Rectal smooth muscle tissue (tissue), 1 donor: ENCODE measurements around the gene ZNF786.
"Not testable (repeated sequence)": the region's sequence is repeated elsewhere in the genome, so short reads cannot be mapped to it uniquely, and the experiment has no call there.

Experiments used
- H3K27ac ChIP-seq: one replicate; pipeline ENCODE4 v1.7.0; 2013; ENCODE audit warnings: low read depth, low read length, inconsistent platforms
- H3K27me3 ChIP-seq: one replicate; pipeline ENCODE4 v1.7.0; 2013; ENCODE audit warnings: low read length; ENCODE audit not compliant: control insufficient read depth, insufficient read depth
- H3K36me3 ChIP-seq: one replicate; pipeline ENCODE4 v1.7.0; 2013; ENCODE audit warnings: low read length; ENCODE audit not compliant: control insufficient read depth, insufficient read depth
- H3K4me1 ChIP-seq: one replicate; pipeline ENCODE4 v1.7.0; 2013; ENCODE audit warnings: low read length; ENCODE audit not compliant: control insufficient read depth, insufficient read depth
- H3K4me3 ChIP-seq: one replicate; pipeline ENCODE4 v1.7.0; 2013; ENCODE audit warnings: low read length
- H3K9ac ChIP-seq: one replicate; pipeline ENCODE4 v1.7.0; 2013; ENCODE audit warnings: low read length

ZNF786 gene

GRCh38 chr7:149048805-149049204, 41.7 kb downstream of the ZNF786 start:
- no peaks in the 10 kb centered on the region for H3K4me1 ChIP-seq
- no peak overlapping the region for H3K4me3 ChIP-seq
- H3K27me3 ChIP-seq: no peaks in the 10 kb centered on the region
- no peak overlapping the region for H3K27ac ChIP-seq
- H3K9ac ChIP-seq: no peak overlapping the region
- H3K36me3 ChIP-seq: no peaks in the 10 kb centered on the region

- H3K4me1 ChIP-seq: no peaks in the 10 kb centered on the region
- H3K27ac ChIP-seq: no peak overlapping the region
- no peaks in the 10 kb centered on the region for H3K27me3 ChIP-seq
- H3K36me3 ChIP-seq: no peaks in the 10 kb centered on the region
- no peak overlapping the region for H3K9ac ChIP-seq
- no peak overlapping the region for H3K4me3 ChIP-seq
Observed at GRCh38 chr7:149046416-149046815, 44.1 kb downstream of the ZNF786 start.

GRCh38 chr7:149043936-149044335, 46.6 kb downstream of the ZNF786 start:
- no peak overlapping the region for H3K27ac ChIP-seq
- H3K36me3 ChIP-seq: no peaks in the 10 kb centered on the region
- H3K4me1 ChIP-seq: no peaks in the 10 kb centered on the region
- H3K27me3 ChIP-seq: no peaks in the 10 kb centered on the region
- H3K4me3 ChIP-seq: no peak overlapping the region
- H3K9ac ChIP-seq: no peak overlapping the region

DNA sequence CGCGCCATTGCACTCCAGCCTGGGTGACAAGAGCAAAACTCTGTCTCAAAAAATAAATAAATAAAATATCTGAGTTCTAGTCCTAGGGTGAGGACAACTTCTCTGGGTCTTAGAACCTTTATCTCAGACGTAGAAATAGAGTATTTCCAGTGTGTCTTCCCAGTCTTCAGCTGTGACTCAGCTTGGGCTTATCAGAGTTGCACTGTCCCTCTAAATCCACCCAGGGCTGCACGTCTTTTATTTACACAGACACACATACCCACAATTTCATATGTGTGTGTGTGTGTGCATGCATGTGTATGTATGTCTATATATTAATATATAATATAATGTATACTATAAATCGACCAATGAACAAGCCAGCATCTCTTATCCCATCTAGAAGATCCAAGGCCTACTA, 49.2 kb downstream of the ZNF786 start:
- Histone ChIP-seq H3K36me3 (no peaks in the 10 kb centered on the region), H3K4me1 (no peaks in the 10 kb centered on the region), H3K27me3 (no peaks in the 10 kb centered on the region), H3K4me3 (no peak overlapping the region), H3K9ac (no peak overlapping the region), H3K27ac (no peak overlapping the region)

DNA sequence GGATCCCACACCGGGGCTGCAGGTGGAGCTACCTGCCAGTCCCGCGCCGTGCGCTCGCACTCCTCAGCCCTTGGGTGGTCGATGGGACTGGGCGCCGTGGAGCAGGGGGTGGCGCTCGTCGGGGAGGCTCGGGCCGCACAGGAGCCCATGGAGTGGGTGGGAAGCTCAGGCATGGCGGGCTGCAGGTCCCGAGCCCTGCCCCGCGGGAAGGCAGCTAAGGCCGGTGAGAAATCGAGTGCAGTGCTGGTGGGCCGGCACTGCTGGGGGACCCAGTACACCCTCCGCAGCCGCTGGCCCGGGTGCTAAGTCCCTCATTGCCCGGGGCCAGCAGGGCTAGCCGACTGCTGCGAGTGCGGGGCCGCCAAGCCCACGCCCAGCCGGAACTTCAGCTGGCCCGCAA, 51.9 kb downstream of the ZNF786 start:
- not testable (repeated sequence) for H3K4me3 ChIP-seq, H3K27ac ChIP-seq, H3K9ac ChIP-seq, H3K27me3 ChIP-seq, H3K36me3 ChIP-seq, H3K4me1 ChIP-seq

GRCh38 chr7:149036676-149037075, 53.8 kb downstream of the ZNF786 start:
- no peaks in the 10 kb centered on the region for H3K4me1 ChIP-seq
- no peak overlapping the region for H3K27ac ChIP-seq
- H3K36me3 ChIP-seq: no peaks in the 10 kb centered on the region
- H3K27me3 ChIP-seq: no peaks in the 10 kb centered on the region
- no peak overlapping the region for H3K4me3 ChIP-seq
- H3K9ac ChIP-seq: no peak overlapping the region

- H3K27ac ChIP-seq: no peak overlapping the region
- H3K4me3 ChIP-seq: no peak overlapping the region
- no peak overlapping the region for H3K9ac ChIP-seq
- H3K27me3 ChIP-seq: no peaks in the 10 kb centered on the region
- H3K36me3 ChIP-seq: no peaks in the 10 kb centered on the region
- no peaks in the 10 kb centered on the region for H3K4me1 ChIP-seq
Observed at GRCh38 chr7:149031353-149031910, 59.1 kb downstream of the ZNF786 start.

DNA sequence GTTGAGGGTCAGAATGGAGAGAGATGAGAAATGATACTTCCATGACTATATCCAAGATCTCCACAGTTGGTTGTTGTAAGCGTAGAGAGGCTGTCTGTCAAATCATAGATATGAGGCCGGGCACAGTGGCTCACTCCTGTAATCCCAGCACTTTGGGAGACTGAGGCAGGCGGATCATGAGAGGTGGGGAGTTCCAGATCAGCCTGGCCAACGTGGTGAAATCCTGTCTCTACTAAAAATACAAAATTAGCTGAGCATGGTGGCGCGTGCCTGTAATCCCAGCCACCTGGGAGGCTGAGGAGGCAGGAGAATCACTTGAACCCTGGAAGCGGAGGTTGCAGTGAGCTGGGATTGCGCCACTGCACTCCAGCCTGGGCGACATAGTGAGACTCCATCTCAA, 60.1 kb downstream of the ZNF786 start:
- H3K9ac ChIP-seq, H3K27me3 ChIP-seq, H3K36me3 ChIP-seq, H3K4me3 ChIP-seq, H3K4me1 ChIP-seq, H3K27ac ChIP-seq: not testable (repeated sequence)

DNA sequence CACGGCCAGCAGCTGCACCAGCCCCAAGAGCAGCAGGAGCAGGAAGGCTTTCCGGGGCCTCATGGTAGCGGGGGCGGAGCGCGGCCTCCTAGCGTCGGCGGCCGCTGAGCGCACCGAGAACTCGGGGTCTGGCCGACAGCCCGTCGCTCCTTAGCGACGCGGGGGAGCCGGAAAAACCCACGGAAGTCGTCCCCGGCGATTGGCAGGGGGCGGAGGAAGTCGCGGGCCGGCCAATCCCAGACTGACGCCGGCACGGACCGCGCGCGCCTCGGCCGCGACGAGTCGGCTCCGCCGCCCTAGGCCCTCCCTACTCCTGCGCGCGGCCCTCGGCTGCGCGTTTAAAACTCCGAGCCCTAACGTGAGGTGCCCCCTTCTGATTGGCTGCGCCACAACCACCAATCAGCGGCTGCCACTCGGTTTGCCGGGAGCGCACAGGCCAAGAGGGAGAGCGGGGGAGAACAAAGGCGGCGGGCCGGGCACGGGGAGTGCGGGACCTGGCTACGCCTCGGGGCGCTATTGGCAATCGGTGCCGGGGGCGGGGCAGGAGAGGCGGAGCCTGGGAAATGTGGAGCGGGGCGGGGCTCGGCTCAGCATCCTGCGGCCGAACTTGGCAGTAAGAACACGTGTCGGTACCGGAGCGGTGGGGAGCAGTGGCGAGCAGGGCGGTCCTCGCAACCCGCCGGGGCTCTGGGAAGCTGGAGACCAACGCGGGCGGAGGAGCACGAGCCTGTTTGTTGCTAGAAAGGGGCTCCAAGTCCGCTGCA, 62.0 kb downstream of the ZNF786 start, which contains the start of gene PDIA4:
Gene PDIA4, minus strand, starts transcription at position 160 of the 764 bp plus-strand sequence. Its CDS starts 97 bp downstream, at position 63.
- Histone ChIP-seq H3K9ac (peak within 1 kb of the TSS; percentile 68), H3K36me3 (no peaks in the 10 kb centered on the region), H3K27ac (peak within 1 kb of the TSS; percentile 90)

DNA sequence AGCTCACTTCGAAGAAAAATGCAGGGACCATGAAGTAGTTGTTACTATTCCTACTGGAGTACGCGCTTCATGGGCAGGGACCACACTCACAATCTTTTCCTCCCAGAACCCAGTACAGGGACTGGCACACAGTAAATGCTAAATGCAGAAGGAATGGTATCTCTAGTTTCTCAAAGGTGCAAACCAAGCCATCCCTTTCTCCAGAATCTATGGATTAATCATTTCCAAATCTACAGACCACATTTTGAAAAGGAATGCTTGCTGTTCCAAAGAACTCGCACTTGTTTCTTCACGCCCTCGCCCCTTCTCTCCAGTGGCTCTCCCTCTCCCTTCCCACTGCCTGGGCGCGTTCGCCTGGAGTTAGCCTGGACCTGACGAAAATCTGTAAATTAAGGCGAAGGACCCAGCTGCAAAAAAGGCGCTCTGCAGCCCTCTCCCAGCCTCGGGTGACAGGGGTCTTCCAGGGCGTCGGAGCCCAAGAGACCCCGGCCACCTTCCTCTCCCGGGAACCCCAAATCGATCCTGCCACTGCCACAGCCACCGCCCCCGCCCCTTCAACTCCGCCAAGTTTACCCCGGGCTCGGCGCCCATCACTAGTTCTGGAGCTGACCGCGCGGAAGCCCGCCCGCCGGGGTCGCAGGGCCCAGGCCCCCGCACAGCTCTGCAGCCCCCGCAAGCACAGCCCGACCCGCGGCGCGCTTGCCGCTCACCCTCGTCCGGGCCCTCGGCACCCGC, 62.7 kb downstream of the ZNF786 start:
- Histone ChIP-seq H3K27me3 (no peaks in the 10 kb centered on the region), H3K4me1 (no peaks in the 10 kb centered on the region), H3K27ac (peak overlapping the region; percentile 90), H3K4me3 (peak overlapping the region; percentile 89), H3K36me3 (no peaks in the 10 kb centered on the region), H3K9ac (peak overlapping the region; percentile 68)

More for the DNA sequence above, 62.0 kb downstream of the ZNF786 start, which contains the start of gene PDIA4:
- Histone ChIP-seq H3K4me1 (no peaks in the 10 kb centered on the region), H3K4me3 (peak within 1 kb of the TSS; percentile 89), H3K27me3 (no peaks in the 10 kb centered on the region)

DNA sequence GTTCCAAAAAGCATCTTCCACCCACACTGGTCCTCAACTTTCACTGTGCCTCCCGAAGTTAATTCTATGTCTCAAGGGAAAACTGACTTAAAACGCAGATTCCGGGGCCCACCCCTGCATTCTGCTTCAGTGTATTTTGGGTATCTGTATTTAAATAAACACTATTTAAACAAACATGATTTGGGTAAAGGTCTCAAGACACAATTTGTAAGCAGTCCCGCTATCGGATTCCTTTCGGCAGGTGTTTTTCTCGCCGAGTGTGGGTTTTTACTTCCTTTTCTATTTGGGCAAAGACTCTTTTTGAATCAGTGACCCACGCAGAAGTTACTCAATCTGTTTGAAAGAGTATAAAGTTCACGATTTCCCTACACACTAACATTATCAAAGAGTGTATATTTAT, 63.5 kb downstream of the ZNF786 start:
- Histone ChIP-seq H3K27ac (no peak overlapping the region), H3K36me3 (no peaks in the 10 kb centered on the region), H3K4me1 (no peaks in the 10 kb centered on the region), H3K4me3 (peak overlapping the region; percentile 89), H3K27me3 (no peaks in the 10 kb centered on the region), H3K9ac (no peak overlapping the region)

- no peak overlapping the region for H3K27ac ChIP-seq
Observed at GRCh38 chr7:149023662-149024061, 66.9 kb downstream of the ZNF786 start.

More at GRCh38 chr7:149023662-149024061, 66.9 kb downstream of the ZNF786 start:
- Histone ChIP-seq H3K27me3 (no peaks in the 10 kb centered on the region), H3K4me1 (no peaks in the 10 kb centered on the region), H3K36me3 (peaks cover 11% of the 10 kb centered on the region), H3K4me3 (no peak overlapping the region), H3K9ac (no peak overlapping the region)
